LoVo (cell line): ENCODE results near the gene MIPOL1.

Source experiments
- DNase-seq: peaks from one replicate; pipeline ENCODE4 v3.0.0-alpha.2; 2016; ENCODE audit warnings: low spot score

Gene MIPOL1

DNA sequence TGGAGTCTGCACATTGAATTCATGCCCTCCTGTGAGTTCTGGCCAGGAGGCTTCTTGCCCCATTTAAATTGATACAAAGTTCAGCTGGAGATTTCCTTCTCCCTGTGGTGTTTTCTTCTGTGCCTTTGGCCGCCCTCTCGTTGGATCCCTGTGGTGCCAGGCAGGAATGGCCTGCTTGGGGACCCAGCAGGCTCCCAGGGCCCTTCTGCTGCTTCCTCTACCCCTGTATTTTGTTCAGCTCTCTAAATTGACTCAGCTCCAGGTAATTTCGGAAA is 200.1 kb downstream of the MIPOL1 start:
- DNase-seq = no peak

- no peak for DNase-seq
These were observed 201.8 kb downstream of the MIPOL1 start for GRCh38 chr14:37399517-37399916.

DNA sequence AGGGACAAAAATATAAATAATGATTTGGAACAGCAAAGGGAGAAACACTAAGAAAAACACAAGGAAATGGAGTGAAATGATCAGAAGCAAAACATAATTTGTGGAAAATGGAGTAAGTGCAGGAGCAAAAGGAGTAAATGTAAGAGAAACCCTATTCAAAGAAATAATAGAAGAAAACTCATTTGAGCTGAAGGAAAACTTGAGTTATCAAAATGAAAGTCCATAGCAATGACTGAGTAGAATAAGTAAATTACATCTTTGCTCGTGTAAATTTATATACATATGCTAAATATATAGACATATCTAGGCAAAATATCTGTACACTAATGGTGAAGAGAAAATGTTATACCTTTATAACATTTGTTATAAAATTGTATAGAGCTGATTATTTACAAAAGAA is 203.4 kb downstream of the MIPOL1 start:
- DNase-seq = no peak

GRCh38 chr14:37403626-37404025 is 205.9 kb downstream of the MIPOL1 start:
- no peak for DNase-seq

DNA sequence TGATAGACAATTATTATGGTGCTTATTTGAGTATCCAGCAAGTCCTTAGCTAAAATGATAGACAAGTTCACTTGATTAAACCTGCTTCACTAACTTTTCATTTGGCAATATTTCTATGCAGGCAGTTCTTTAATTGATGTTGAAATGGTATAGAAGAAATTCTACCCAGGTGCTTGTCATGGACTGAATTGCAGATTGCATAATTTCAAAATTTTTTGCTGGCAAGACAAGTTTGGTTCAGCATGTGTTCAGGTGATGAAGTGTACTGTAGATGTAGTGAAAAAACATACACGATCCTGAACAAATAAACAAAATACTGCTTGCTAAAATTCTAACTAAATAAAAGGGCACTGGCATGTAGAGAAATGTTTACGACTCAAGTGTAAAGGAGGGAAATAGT is 208.4 kb downstream of the MIPOL1 start:
- DNase-seq = no peak

DNA sequence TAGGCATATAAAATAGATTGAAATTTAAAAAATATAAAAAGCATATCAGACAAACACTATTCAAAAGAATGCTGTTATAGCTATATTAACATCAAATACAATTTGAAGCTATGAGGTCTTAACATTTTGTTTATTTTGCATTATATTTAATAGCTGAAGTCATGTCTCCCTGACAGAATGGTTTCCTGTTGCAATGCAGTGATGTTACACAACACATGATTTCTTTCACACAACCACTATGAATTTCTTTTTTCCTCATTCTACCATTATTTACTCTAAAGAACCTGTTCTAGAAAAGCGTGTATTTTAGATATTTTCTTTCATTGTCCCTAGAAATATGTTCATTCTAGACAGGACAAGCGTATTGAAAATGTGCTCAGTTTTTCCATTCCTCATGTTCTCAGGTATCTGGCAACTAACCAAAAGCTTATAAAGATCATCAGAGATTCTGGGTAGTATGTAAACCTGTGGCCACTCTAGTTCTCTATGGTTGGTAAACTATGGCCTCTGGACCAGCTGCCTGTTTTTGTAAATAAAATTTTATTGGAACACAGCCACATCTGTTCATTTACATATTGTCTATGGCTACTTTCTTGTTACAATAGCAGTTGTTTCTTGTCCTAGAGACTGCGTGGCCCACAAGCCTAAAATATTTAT is 213.5 kb downstream of the MIPOL1 start:
- no peak for DNase-seq

DNA sequence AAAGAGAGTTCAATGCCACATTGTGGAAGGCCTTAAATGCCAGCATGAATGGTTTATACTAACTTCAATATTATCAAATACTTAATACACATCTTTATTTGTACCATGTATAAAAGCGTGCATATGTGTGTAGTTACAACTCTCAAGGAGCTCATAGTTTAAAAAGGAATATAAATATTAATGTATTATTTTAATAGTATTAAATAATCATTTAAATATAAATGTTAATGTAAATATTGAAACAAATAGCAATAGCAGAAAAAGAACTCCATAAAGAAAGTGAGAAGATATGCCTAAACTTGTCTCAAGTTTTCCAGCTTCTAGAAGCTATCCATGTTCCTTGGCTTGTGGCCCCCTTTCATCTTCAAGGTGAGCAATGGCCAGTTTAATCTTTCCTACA is 215.3 kb downstream of the MIPOL1 start:
- no peak for DNase-seq

DNA sequence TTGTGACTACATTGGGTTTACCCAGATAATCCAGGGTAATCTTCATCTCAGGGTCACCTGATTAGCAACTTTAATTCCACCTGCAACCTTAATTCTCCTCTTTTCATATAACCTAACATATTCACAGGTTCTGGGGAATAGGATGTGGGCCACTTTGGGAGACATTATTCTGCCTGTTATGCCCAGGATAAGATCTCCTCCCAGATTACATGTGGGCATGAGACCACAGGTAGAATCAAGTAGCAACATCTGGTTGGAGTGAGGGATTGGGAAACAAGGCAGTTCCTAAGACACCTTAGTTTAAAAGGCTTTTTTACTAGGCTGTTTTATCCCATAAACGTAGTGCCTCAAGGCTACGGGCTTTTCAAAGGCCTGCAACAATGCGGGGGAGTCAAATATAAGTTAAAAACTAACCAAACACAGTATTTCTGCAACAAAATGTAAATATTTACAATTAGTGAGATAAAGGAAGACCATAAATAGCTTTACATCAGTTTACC is 215.8 kb downstream of the MIPOL1 start:
- no peak for DNase-seq

- no peak for DNase-seq
These were observed 218.5 kb downstream of the MIPOL1 start for GRCh38 chr14:37416264-37416663.

DNA sequence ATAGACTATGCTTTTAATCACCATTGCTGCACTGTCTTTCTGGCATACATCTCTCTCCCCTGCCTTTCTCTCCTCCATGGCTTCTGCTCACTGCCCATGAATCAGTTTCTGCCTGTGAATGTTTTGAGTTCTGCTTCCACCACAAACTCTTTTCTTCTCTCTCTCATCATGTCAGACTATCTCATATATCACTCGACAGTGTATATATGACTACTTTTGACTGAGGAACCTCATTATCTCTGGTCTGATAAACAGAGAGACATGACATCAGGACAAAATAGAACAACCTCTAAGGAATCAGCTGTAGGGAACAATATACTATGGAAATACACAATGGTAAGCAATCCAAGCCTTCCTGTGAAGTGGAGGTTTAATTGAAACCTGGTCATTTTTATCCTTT is 219.4 kb downstream of the MIPOL1 start:
- DNase-seq = no peak

DNA sequence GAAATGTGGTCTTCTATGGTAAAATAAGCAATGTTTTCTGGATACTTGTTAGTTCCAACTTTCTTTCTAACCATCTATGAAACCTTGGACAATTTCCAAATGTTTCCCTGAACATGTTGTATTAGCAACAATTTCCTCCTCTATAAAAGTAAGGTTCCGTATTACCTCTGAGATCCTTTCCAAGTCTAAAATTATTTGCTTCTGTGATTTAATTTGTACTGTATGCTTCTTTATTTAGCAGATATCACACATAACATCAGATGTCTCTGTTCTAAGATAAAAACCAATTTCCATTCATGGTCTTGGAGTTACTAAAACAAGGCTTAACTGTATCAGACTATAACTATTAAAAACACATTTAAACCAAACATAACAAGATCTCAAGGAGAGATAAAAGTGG is 220.1 kb downstream of the MIPOL1 start:
- no peak for DNase-seq

GRCh38 chr14:37420622-37421021 is 222.9 kb downstream of the MIPOL1 start:
- no peak for DNase-seq

- DNase-seq = no peak
These were observed 224.6 kb downstream of the MIPOL1 start for GRCh38 chr14:37422319-37422718.

- DNase-seq = no peak
These were observed 225.0 kb downstream of the MIPOL1 start for GRCh38 chr14:37422748-37423147.

- no peak for DNase-seq
These were observed 231.2 kb downstream of the MIPOL1 start for GRCh38 chr14:37428954-37429353.

GRCh38 chr14:37429618-37430017 is 231.9 kb downstream of the MIPOL1 start:
- no peak for DNase-seq

DNA sequence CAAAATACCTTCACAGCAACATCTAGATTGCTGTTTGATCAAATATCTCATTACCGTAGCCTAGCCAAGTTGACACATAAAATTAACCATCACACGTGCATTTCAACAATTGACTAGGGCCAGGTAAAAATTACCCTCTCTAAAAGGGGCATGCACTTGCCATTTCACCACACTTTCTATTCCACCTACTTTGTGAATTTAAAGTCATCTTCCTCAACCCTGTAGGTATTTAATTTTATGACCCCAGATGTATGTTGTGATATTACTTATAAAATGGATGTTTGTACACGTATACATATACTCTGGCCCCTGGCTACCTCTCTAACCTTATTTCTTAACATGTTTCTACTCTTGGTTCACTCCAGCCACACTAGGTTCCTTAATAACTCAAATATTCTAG is 237.1 kb downstream of the MIPOL1 start:
- no peak for DNase-seq

- peak; percentile 30 for DNase-seq
These were observed 238.8 kb downstream of the MIPOL1 start for GRCh38 chr14:37436519-37436918.

DNA sequence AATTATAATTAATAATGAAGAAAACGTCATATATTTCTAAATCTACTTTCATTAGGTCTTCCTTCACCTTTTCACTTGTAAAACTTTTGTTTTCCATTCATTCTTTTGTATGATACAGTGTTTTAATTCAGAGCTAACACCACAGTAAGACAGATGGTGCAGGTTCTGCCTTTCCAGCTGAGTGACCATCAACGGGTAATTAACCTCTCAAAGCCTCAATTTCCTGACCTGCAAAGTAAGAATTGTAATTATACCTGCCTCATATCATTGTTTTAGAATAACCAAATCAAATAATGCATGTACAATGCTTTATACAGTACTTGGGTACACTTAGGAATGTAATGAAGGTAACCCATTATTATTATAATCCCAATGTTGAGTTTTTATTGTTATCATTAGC is 239.8 kb downstream of the MIPOL1 start:
- DNase-seq = no peak

DNA sequence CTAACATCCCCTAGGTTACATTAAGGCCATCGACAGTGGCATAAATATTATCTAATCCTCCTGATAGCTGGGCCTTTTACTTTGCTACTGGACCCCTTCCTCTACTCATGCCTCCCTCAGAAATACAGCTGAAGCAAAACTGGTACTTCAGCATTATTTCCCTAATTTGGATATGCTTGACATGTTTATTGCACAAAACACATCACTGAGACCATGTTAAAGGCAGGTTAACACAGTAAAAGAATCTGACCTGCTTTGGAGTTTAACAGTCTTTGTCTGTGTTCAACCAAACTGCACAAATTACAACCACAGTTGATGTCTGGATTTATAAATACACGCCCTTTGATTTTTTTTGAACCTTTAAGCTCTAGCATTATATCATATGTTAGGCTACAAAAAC is 240.7 kb downstream of the MIPOL1 start:
- DNase-seq = no peak

GRCh38 chr14:37443461-37443860 is 245.7 kb downstream of the MIPOL1 start:
- DNase-seq = no peak

- DNase-seq = no peak
These were observed 250.2 kb downstream of the MIPOL1 start for GRCh38 chr14:37447883-37448391.

GRCh38 chr14:37452323-37452722 is 254.6 kb downstream of the MIPOL1 start:
- DNase-seq = no peak

DNA sequence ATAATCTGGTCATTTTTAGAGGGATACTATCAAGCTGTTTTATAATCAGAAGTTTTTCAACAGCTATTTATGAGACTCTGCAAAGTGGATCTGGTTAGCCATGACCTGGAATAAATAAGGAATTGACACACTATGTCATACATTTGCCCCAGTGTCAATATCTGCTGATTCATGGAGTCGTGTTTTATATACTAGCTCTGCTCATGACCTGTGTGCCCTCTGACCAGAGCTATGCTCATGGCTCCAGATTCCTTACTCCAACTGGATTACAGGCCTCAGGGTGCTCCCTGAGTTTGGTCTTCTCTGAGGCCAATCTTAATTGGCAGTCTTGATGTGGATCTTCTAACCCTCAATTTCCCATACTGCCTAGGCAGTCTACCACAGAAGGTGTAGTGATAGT is 256.2 kb downstream of the MIPOL1 start:
- DNase-seq = no peak

GRCh38 chr14:37457334-37457733 is 259.6 kb downstream of the MIPOL1 start:
- no peak for DNase-seq
